ENCODE results near the gene S100A1. TPM values are rescaled to one million over a fixed set of nuclear protein-coding genes. Genes with fewer than 3 reads are reported as not detected.
"Not testable (repeated sequence)": the region's sequence is repeated elsewhere in the genome, so short reads cannot be mapped to it uniquely, and the experiment has no call there.

Gene S100A1
- total RNA-seq, 1 experiment from 2014 or later, result 18.1 TPM

- TF ChIP-seq, protein P1, sequence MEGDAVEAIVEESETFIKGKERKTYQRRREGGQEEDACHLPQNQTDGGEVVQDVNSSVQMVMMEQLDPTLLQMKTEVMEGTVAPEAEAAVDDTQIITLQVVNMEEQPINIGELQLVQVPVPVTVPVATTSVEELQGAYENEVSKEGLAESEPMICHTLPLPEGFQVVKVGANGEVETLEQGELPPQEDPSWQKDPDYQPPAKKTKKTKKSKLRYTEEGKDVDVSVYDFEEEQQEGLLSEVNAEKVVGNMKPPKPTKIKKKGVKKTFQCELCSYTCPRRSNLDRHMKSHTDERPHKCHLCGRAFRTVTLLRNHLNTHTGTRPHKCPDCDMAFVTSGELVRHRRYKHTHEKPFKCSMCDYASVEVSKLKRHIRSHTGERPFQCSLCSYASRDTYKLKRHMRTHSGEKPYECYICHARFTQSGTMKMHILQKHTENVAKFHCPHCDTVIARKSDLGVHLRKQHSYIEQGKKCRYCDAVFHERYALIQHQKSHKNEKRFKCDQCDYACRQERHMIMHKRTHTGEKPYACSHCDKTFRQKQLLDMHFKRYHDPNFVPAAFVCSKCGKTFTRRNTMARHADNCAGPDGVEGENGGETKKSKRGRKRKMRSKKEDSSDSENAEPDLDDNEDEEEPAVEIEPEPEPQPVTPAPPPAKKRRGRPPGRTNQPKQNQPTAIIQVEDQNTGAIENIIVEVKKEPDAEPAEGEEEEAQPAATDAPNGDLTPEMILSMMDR (IDR thresholded peaks at IDR 0.05; ENCODE audit: insufficient read depth in 1 of 2, low read depth in 1 of 2, low read length in 1 of 2, severe bottlenecking in 1 of 2, unreplicated experiment in 1 of 2), result no peak
- intact Hi-C loops (cut with micrococcal nuclease; ENCODE audit: unreplicated experiment), result loop anchor here (2.0 to 5.0 kb wide), 3 partner anchors 36 to 152 kb away; partner anchors contain the start of gene CHTOP
- peaks cover 4% of the 10 kb centered on the region; the same call in 1 of the 2 replicates for H3K4me1 ChIP-seq
- H3K4me1 Mint-ChIP-seq (ENCODE audit: low read depth, unreplicated experiment), result peaks cover 6% of the 10 kb centered on the region
- peaks cover 4% of the 10 kb centered on the region for H3K36me3 Mint-ChIP-seq (ENCODE audit: insufficient read depth, unreplicated experiment)
- POLR2A ChIA-PET, result no interaction called here
- no peak overlapping the region for H3K4me3 Mint-ChIP-seq (ENCODE audit: unreplicated experiment)
- H3K9me3 Mint-ChIP-seq (ENCODE audit: unreplicated experiment), result no peaks in the 10 kb centered on the region
- no peaks in the 10 kb centered on the region for H3K27me3 ChIP-seq (replicated peaks; ENCODE audit: control insufficient read depth, insufficient read depth, low read length)
- CTCF ChIA-PET, result no interaction called here
- BruUV-seq (replicated peaks), result TSS peak; percentile 84
- DNase-seq, result no peak
- H3K9me3 ChIP-seq, result no peaks in the 10 kb centered on the region
- H3K27me3 Mint-ChIP-seq (ENCODE audit: insufficient read depth, unreplicated experiment), result no peaks in the 10 kb centered on the region
- peaks cover 8% of the 10 kb centered on the region for H3K36me3 ChIP-seq (ENCODE audit: control insufficient read depth, insufficient read depth, low read length)
- peak overlapping the region; percentile 85 for H3K4me3 ChIP-seq (ENCODE audit: low read depth, low read length)
- H3K27ac Mint-ChIP-seq (ENCODE audit: unreplicated experiment), result no peak overlapping the region
Measured at GRCh38 chr1:153670257-153670858, 42.1 kb downstream of the S100A1 start.

DNA sequence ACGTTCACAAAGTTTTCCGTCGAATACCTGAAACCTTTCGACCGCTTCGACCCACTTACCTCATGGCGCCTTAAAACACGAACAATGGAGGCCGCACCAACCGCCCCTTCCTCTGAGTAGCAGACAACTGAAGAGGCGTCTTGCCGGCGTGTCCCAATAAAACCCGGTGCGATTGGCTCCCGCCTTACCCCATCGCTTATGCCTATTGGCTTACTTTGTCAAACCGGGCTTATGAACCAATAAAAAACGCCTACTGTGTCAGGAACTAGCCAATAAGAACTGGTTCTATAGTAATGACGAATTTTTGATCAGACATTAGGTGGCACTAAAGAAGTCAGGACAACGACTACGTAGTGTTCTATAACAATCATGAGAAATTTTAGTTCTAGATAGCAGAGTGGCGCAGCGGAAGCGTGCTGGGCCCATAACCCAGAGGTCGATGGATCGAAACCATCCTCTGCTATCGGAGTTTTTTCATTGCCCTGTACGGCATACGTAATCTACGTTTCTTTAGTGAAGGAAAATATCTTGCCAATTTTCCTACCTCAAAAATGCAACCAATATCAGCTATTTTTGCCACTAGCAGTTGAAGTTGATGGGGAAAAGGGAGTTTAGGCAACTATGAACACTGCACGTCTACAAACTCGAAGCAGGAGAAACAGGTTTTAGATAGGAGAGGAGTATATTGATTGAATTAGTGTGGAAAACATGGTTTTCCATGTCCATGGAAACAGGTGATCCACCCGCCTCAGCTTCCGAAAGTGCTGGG lies 42.8 kb downstream of the S100A1 start, which contains the start of gene ILF2:
Gene ILF2 (minus strand): TSS at position 135 of the 769 bp plus-strand sequence. CDS start 71 bp downstream, at position 64.
- TF ChIP-seq, protein P1 (IDR thresholded peaks at IDR 0.05; ENCODE audit: insufficient read depth in 1 of 2, low read depth in 1 of 2, low read length in 1 of 2, severe bottlenecking in 1 of 2, unreplicated experiment in 1 of 2), result no peak
- Mint-ChIP-seq H3K27me3 (ENCODE audit: insufficient read depth, unreplicated experiment) (no peaks in the 10 kb centered on the region), H3K27ac (ENCODE audit: unreplicated experiment) (no peak within 1 kb of the TSS), H3K36me3 (ENCODE audit: insufficient read depth, unreplicated experiment) (peaks cover 4% of the 10 kb centered on the region), H3K4me1 (ENCODE audit: low read depth, unreplicated experiment) (peaks cover 6% of the 10 kb centered on the region), H3K9me3 (ENCODE audit: unreplicated experiment) (no peaks in the 10 kb centered on the region), H3K4me3 (ENCODE audit: unreplicated experiment) (no peak within 1 kb of the TSS)
- peak; percentile 97 to 99 for DNase-seq
- BruUV-seq (replicated peaks), result TSS peak; percentile 85
- CTCF ChIA-PET, result interaction anchor here (0.6 kb wide), 1 partner anchor 315 kb away, joined by 4 read pairs; the partner anchor contains the start of gene RAB13
- H3K36me3 ChIP-seq (ENCODE audit: control insufficient read depth, insufficient read depth, low read length), result peaks cover 7% of the 10 kb centered on the region
- POLR2A ChIA-PET, result interaction anchor here (0.8 kb wide), 1 partner anchor 37 kb away, joined by 3 read pairs; the partner anchor contains the start of gene CHTOP
- H3K27me3 ChIP-seq (replicated peaks; ENCODE audit: control insufficient read depth, insufficient read depth, low read length), result no peaks in the 10 kb centered on the region
- peak within 1 kb of the TSS; percentile 85 for H3K4me3 ChIP-seq (ENCODE audit: low read depth, low read length)
- peaks cover 4% of the 10 kb centered on the region; the same call in 1 of the 2 replicates for H3K4me1 ChIP-seq
- intact Hi-C loops (cut with micrococcal nuclease; ENCODE audit: unreplicated experiment), result loop anchor here (1.0 to 5.0 kb wide), 5 partner anchors 12 to 160 kb away; partner anchors contain the start of gene CHTOP
- H3K9me3 ChIP-seq, result no peaks in the 10 kb centered on the region

GRCh38 chr1:153671628-153672353 lies 43.6 kb downstream of the S100A1 start:
- H3K4me3 ChIP-seq (ENCODE audit: low read depth, low read length), result peak overlapping the region; percentile 42
- H3K27me3 Mint-ChIP-seq (ENCODE audit: insufficient read depth, unreplicated experiment); H3K27ac Mint-ChIP-seq (ENCODE audit: unreplicated experiment); H3K36me3 ChIP-seq (ENCODE audit: control insufficient read depth, insufficient read depth, low read length); H3K9me3 ChIP-seq; H3K27me3 ChIP-seq (replicated peaks; ENCODE audit: control insufficient read depth, insufficient read depth, low read length); H3K4me1 Mint-ChIP-seq (ENCODE audit: low read depth, unreplicated experiment); H3K36me3 Mint-ChIP-seq (ENCODE audit: insufficient read depth, unreplicated experiment); BruUV-seq (replicated peaks); H3K4me3 Mint-ChIP-seq (ENCODE audit: unreplicated experiment); H3K4me1 ChIP-seq; H3K9me3 Mint-ChIP-seq (ENCODE audit: unreplicated experiment): not testable (repeated sequence)
- intact Hi-C loops (cut with micrococcal nuclease; ENCODE audit: unreplicated experiment), result loop anchor here (1.0 to 5.0 kb wide), 5 partner anchors 12 to 160 kb away; partner anchors contain the start of gene CHTOP
- DNase-seq, result peak; percentile 57 to 78
- ChIA-PET POLR2A (interaction anchor here (0.7 to 1.0 kb wide), 3 partner anchors 38 to 56 kb away, joined by 3 read pairs; partner anchors contain the start of genes CHTOP, INTS3 and S100A13), CTCF (interaction anchor here (0.8 to 1.4 kb wide), 4 partner anchors 44 to 160 kb away, joined by 3 to 6 read pairs (median 4); partner anchors contain the start of genes INTS3 and S100A13)
